Dermis microvascular lymphatic vessel endothelial cell (primary cell): ENCODE measurements around the gene SPRED3. TPM values are rescaled to one million over a fixed set of nuclear protein-coding genes. Genes with fewer than 3 reads are reported as not detected.
"Not testable (repeated sequence)": the region's sequence is repeated elsewhere in the genome, so short reads cannot be mapped to it uniquely, and the experiment has no call there.

Experiments
- DNase-seq, 2 donors: peaks; one replicate each; pipeline versions ENCODE4 v3.0.0 to v3.0.0-alpha.2; 2010; ENCODE audit warnings: low read depth in 2 of 2
- total RNA-seq: library from RNA; depleted of rRNA; stranded (reverse); fragments of >200 nt; gene quantifications from 2 replicates; pipeline ENCODE4 v1.2.1, GENCODE V29; 2014

The SPRED3 gene, protein sequence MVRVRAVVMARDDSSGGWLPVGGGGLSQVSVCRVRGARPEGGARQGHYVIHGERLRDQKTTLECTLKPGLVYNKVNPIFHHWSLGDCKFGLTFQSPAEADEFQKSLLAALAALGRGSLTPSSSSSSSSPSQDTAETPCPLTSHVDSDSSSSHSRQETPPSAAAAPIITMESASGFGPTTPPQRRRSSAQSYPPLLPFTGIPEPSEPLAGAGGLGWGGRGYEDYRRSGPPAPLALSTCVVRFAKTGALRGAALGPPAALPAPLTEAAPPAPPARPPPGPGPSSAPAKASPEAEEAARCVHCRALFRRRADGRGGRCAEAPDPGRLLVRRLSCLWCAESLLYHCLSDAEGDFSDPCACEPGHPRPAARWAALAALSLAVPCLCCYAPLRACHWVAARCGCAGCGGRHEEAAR
- total RNA-seq: 0.38 and 0.39 TPM in 2 replicates

- DNase-seq: peak in 1 of 2 donors; percentile 61
Measured at GRCh38 chr19:38388349-38389100, at the start of gene SPRED3. SPRED3 (plus strand) TSS chr19:38388697; CDS start chr19:38390303, 1,606 bp downstream.

DNA sequence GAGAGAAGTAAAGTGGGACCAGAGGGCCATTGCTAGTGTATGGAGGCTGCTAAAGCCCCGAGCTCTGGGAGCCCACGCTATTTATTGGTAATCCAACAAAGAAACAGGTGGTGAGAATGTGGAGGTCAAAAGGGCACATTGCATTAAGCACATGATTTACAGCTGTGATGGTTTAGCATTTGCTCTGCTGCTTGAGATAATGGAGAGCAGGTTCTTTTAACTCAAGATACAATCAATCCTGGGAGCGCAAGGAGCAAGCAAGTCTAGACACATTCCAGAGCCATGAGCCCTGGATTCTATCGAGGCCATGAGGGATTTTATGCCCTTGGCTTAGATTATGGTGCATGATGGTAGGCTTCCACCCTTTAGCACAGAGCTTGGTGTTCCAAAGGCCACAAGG is 49.5 kb upstream of the SPRED3 start:
- not testable (repeated sequence) for DNase-seq

- DNase-seq: no peak
Measured at GRCh38 chr19:38340927-38341326, 47.6 kb upstream of the SPRED3 start.

DNA sequence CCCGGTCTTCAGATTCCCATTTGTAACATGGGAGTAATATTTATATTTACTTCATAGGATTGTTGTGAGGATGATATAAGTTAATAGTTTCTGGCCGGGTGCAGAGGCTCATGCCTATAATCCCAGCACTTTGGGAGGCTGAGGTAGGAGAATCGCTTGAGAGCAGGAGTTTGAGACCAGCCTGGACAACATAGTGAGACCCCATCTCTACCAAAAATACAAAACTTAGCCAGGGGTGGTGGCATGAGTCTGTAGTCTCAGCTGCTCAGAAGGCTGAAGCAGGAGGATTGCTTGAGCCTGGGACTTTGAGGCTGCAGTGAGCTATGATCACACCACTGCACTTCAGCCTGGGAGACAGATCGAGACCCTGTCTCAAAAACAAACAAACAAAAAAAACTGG is 41.7 kb upstream of the SPRED3 start:
- no peak for DNase-seq

- DNase-seq: no peak
Measured at GRCh38 chr19:38350883-38351282, 37.6 kb upstream of the SPRED3 start.

- DNase-seq: no peak
Measured at GRCh38 chr19:38351865-38352395, 36.6 kb upstream of the SPRED3 start.

DNA sequence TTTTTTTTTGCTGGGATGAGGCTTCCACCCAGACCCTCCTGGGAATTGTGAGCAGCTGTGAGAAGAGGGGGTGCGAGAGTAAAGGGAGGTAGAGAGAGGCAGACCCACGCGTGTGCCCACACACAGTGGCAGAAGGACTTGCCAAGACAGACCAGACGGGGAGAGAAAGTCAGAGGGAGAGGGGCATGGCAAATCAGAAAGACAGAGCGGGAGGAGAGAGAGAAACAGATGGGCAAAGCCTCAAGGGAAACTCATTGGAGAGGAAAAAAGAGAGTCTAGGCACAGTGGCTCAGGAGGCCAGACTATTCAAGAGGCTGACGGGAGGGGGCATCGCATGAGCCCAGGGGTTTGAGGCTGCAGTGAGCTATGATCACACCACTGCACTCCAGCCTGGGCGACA is 35.9 kb upstream of the SPRED3 start:
- no peak for DNase-seq

DNA sequence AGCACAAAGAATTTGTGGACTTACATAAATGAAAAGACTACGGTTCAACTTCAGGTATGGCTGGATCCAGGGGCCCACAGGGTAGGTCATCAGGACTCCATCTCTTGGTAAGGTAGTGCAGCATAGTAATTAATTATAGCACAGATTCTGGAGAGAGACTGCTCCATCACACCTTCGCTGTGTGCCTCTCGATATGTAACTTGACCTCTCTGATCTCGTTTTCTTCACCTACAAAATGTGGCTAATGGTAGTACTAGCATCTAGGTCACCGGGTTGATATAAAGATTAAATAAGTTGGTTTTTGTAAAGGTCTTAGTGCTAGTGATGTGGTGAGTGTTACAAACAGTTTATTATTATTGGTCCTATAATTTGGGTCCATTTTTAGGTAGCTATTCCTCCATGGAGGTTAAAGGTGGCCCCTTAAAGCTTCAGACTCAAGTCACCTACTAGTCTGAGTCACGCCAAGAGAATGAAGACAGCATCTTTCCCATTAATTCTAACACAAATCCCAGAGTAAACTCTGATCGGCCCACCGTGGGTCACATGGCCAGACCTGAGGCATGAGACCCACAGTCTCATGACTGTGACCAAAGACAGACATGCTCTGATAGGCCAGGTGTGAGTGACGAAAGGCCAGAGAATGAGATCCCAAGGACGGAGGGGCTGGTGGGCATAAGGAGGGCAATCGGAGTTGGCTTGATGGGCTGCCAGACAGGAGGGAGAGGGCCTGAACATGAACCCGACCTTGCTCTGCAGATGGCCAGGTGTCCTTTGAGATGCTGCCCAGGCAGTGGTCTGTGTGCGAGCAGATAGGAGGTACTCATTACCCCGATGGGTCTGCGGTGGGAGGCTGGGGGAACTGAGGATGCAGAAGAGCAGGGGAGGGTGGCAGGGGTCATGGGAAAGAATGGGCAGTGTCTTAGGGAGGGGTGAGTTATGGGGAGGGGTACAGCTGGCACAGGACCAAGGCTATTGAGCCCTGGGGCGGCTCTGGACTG is 32.5 kb upstream of the SPRED3 start:
- DNase-seq: no peak

DNA sequence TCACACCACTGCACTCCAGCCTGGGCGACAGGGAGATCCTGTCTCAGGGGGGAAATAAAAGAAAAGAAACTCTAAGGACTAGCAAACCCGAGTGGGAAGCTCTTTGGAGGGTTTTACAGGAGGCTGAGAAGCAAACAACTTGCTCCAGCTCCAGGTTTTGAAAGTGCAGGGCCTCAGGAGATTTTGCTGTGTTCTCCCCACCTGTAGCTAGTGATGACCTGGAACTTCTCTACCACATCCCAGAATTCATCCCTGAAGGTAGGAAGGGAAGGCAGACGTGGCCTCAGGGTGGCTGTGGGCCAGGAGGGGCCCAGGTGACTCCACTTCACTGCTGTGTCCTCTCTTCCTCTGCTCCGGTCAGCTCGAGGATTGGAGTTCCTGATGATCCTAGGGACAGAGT is 30.4 kb upstream of the SPRED3 start:
- no peak for DNase-seq

DNA sequence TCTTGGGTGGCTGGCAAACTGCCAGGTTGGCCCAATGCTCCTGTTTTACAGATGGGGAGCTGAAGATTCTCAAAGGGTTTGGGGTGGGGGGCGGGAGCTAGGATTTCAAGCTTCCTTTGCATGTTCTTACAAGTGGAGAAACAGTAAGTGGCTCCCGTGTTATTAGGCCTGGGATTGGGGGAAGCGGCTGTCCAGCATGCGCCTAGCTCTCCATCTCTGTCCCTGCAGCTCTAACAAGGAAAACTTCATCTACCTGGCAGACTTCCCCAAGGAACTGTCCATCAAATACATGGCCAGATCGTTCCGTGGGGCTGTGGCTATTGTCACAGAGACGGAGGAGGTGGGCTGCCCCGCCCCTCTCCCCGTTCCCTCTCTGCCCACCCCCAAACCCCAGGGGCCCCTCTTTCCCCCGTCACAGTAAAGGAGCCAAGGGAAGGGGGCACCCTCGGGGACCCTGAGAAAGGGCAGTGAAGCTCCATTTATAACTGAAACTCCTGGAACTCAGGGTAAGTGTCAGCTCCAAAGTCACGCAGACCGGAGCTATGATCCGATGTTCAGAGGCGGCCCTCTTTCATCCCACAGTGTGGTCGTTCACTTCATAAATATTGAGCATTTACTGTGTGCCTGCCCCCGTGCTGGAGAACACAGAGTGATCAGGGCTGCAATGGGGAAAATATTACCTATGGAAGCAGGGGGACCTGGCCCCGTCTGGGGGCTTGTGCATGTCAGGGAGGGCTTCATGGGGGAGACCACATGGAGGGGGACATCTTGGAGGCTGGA is 29.1 kb upstream of the SPRED3 start:
- DNase-seq: no peak

GRCh38 chr19:38360351-38360750 is 28.1 kb upstream of the SPRED3 start:
- no peak for DNase-seq

DNA sequence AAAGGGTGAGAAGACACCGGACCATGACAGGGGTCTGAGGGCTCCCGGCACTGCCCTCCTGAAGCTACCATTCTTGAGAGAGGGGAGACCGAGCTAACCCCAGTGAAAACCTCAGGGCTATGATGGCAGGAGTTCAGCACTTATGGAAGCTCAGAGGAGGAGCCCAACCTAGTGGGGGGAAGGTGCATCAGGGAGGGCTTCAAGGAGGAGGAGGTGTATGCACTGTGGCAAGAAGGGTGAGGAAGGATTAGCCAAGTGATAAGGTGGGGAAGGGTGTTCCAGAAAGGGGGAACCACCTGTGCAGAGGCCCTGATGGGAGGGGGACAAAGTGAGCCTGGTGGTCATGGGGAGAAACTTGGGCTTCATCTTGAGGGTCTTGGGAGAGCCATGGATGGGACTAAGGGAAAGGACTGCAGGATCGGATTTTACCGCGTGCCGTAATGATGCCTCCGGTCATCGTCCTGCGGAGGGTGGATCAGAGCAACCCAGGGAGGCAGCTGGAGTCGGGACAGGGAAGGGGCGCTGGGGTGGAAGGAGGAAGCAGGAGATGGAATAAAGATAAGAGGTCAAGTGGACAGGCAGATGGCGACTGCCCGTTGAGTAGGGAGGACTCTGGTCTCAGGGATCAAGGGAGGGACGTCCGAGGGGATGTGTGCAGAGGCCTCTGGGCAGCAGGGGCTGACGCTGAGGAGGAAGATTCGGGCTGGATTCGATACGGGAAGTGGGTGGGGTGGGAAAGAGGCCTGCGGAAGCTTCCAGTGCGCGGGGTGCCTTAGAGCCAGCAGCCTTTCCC is 27.5 kb upstream of the SPRED3 start:
- DNase-seq: no peak

DNA sequence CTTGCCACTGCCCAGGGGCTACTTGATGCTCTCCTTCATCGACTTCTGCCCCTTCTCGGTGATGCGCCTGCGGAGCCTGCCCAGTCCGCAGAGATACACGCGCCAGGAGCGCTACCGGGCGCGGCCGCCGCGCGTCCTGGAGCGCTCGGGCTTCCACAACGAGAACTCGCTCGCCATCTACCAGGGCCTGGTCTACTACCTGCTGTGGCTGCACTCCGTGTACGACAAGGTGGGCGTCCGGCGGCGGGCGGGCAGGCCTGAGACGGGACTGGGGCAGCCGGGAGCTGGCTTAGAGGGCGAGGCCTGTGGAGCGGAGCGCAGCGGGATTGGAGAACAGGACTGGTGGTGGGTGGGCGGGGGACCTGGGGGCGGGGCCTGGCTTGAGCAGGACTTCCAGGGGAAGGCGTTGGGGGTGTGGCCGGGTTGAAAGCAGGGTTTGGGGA is 26.8 kb upstream of the SPRED3 start:
- peak; percentile 47 to 82 for DNase-seq

DNA sequence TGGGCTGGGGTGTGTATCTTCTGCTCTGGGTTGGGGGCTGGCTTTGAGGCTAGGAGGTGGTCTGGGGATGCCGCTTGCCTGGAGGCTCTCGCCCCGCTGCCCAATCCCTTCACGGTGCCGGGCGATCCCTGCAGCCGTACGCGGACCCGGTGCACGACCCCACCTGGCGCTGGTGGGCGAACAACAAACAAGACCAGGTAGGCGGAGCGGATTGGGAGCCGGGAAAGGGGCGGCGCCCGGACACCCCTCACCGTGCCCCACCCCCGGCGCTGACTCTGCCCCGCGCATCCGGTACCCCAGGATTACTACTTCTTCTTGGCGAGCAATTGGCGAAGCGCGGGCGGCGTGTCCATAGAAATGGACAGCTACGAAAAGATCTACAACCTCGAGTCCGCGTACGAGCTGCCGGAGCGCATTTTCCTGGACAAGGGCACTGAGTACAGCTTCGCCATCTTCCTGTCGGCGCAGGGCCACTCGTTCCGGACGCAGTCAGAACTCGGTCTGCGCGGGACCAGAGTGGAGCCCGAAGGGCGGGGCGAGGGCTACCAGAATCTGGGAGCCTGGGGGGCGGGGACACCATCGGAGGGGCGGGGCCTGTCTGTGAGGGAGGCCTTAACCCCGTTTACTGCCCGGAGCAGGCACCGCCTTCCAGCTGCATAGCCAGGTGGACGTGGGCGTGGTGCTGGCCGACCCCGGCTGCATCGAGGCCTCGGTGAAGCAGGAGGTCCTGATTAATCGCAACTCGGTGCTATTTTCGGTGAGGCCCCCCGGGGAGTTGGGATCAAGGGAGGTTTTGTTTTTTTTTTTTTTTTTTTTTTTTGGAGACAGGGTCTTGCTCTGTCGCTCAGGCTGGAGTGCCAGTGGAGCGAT is 26.2 kb upstream of the SPRED3 start:
- DNase-seq: peak; percentile 44 to 61

GRCh38 chr19:38362946-38363688 is 25.4 kb upstream of the SPRED3 start:
- DNase-seq: not testable (repeated sequence)

- no peak for DNase-seq
Measured at GRCh38 chr19:38367041-38367440, 21.5 kb upstream of the SPRED3 start.

DNA sequence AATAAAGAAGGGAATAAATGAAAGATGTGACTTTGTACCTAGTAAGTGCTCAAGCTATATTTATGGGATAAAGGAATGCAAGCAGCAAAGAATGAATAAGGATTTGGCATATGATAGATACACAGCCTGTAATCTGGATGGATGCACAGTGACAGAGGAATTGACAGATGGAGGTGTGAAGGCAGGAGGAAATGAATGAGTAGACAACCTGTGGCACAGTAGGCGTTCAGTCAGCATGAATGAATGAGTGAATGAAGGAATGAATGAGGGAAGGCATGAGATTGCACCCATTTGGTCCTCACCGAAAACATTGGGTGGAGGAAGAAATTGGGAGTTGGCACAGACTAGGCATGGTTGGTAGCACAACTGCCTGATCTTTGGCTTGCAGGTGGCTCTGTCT is 18.9 kb upstream of the SPRED3 start:
- DNase-seq: no peak

DNA sequence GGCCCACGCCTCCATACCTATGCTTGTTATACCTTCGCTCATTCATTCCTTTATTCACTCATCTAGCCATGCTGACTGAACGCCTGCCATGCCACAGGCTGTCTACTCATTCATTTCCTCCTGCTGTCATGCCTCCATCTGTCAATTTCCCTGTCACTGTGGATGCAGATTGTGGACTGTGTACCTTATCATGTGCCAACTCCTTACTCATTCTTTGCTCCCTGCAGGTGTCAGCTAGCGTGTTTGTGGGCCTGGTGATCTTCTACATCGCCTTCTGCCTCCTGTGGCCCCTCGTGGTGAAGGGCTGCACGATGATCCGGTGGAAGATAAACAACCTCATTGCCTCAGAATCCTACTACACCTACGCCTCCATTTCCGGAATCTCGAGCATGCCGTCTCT is 18.2 kb upstream of the SPRED3 start:
- no peak for DNase-seq
